ENCODE measurements around the gene MYH9.

MYH9 gene

GRCh38 chr22:36344106-36344827 lies 43.5 kb downstream of the MYH9 start:
- TF ChIP-seq CTCF (IDR thresholded peaks at IDR 0.05; ENCODE audit: low read depth, low read length): no peak
- DNase-seq (ENCODE audit: extremely low read depth, low read depth): no peak

GRCh38 chr22:36343720-36344105 lies 44.1 kb downstream of the MYH9 start:
- DNase-seq (ENCODE audit: extremely low read depth, low read depth): no peak
- no peak for TF ChIP-seq CTCF (IDR thresholded peaks at IDR 0.05; ENCODE audit: low read depth, low read length)

- DNase-seq (ENCODE audit: extremely low read depth, low read depth): no peak
- TF ChIP-seq CTCF (IDR thresholded peaks at IDR 0.05; ENCODE audit: low read depth, low read length): no peak
These were observed 44.6 kb downstream of the MYH9 start for GRCh38 chr22:36343070-36343719.

GRCh38 chr22:36341640-36342041 lies 46.1 kb downstream of the MYH9 start:
- TF ChIP-seq CTCF (IDR thresholded peaks at IDR 0.05; ENCODE audit: low read depth, low read length): no peak
- no peak for DNase-seq (ENCODE audit: extremely low read depth, low read depth)

- TF ChIP-seq CTCF (IDR thresholded peaks at IDR 0.05; ENCODE audit: low read depth, low read length): no peak
- DNase-seq (ENCODE audit: extremely low read depth, low read depth): no peak
These were observed 47.1 kb downstream of the MYH9 start for GRCh38 chr22:36340621-36341020.

GRCh38 chr22:36339171-36340065 lies 48.3 kb downstream of the MYH9 start:
- DNase-seq (ENCODE audit: extremely low read depth, low read depth): no peak
- no peak for TF ChIP-seq CTCF (IDR thresholded peaks at IDR 0.05; ENCODE audit: low read depth, low read length)
